ENCODE data around the gene MEF2C. TPM values are rescaled to one million over a fixed set of nuclear protein-coding genes. Genes with fewer than 3 reads are reported as not detected.

Gene MEF2C
- total and polyA plus RNA-seq, 2 experiments from 2014 or later: 0.97 to 1.6 TPM

GRCh38 chr5:88715503-88715902 is 167.5 kb downstream of the MEF2C start:
- H3K27me3 Mint-ChIP-seq (ENCODE audit: insufficient read depth, low read depth, poor library complexity): no peaks in the 10 kb centered on the region

More at GRCh38 chr5:88715503-88715902, 167.5 kb downstream of the MEF2C start:
- Histone ChIP-seq H3F3A (replicated peaks; ENCODE audit: low read depth) (no peaks in the 10 kb centered on the region), H3K4me1 (ENCODE audit: insufficient read depth) (peaks cover 4% of the 10 kb centered on the region; the same call in 1 of the 2 replicates), H3K36me3 (ENCODE audit: insufficient read depth) (no peaks in the 10 kb centered on the region), H3K4me2 (no peak overlapping the region), H3K27me3 (ENCODE audit: insufficient read depth) (no peaks in the 10 kb centered on the region), H3K27ac (ENCODE audit: low read depth) (no peak overlapping the region), H3K4me3 (no peak overlapping the region), H3K9me2 (ENCODE audit: insufficient read depth) (no peaks in the 10 kb centered on the region), H4K20me1 (replicated peaks; ENCODE audit: insufficient read depth) (no peaks in the 10 kb centered on the region), H2AFZ (no peak overlapping the region), H3K79me2 (replicated peaks; ENCODE audit: insufficient read depth) (no peaks in the 10 kb centered on the region)
- H3K9me3 Mint-ChIP-seq: no peaks in the 10 kb centered on the region
- no peak for TF ChIP-seq ZNF331 (CRISPR knock-in tag; IDR thresholded peaks at IDR 0.05; ENCODE audit: low read depth)
- TF ChIP-seq ZNF462 (CRISPR knock-in tag; IDR thresholded peaks at IDR 0.05): no peak
- TF ChIP-seq NANOG (IDR thresholded peaks at IDR 0.05; ENCODE audit: borderline replicate concordance): no peak
- no peak for TF ChIP-seq ZNF114 (CRISPR knock-in tag; IDR thresholded peaks at IDR 0.05)
- no peak for TF ChIP-seq STAT1 (IDR thresholded peaks at IDR 0.05; ENCODE audit: unreplicated experiment)
- no peak for TF ChIP-seq CREB1 (CRISPR knock-in tag; IDR thresholded peaks at IDR 0.05; ENCODE audit: low read depth)
- no peak for TF ChIP-seq EZH2 (IDR thresholded peaks at IDR 0.05; ENCODE audit: low read depth, unreplicated experiment)
- no peak for TF ChIP-seq CTCF (conservative IDR thresholded peaks at IDR 0.05; ENCODE audit: low read depth in 2 of 2)
- no peak for TF ChIP-seq EZH2phosphoT487 (IDR thresholded peaks at IDR 0.05; ENCODE audit: unreplicated experiment)
- no peak for TF ChIP-seq ETS1 (IDR thresholded peaks at IDR 0.05)
- TF ChIP-seq POLR2AphosphoS5 (IDR thresholded peaks at IDR 0.05; ENCODE audit: low read depth): no peak
- TF ChIP-seq REST (IDR thresholded peaks at IDR 0.05; ENCODE audit: unreplicated experiment): no peak
- TF ChIP-seq JUNB (IDR thresholded peaks at IDR 0.05; ENCODE audit: unreplicated experiment): no peak
- no peaks in the 10 kb centered on the region for H3K36me3 Mint-ChIP-seq (ENCODE audit: low read depth)
- H3K4me1 Mint-ChIP-seq: no peaks in the 10 kb centered on the region
- ATAC-seq: no peak
- no peak overlapping the region for H3K27ac Mint-ChIP-seq
- H3K4me3 Mint-ChIP-seq: no peak overlapping the region
- no peak for DNase-seq (ENCODE audit: low spot score)
